SU-DHL-6 (cell line): Measurements from ENCODE around the gene CYP2J2.
"Not testable (repeated sequence)": the region's sequence is repeated elsewhere in the genome, so short reads cannot be mapped to it uniquely, and the experiment has no call there.

ENCODE experiments used
- H2AFZ ChIP-seq: fragments of 200-600 bp; sonication (generic); 2 replicates; pipeline ENCODE4 v1.6.1; 2014; ENCODE audit warnings: low read depth, mild to moderate bottlenecking, moderate library complexity, mixed read lengths, antibody characterized with exemption, low read length; ENCODE audit not compliant: severe bottlenecking
- H3F3A ChIP-seq: fragments of 200-600 bp; shearing (Covaris generic); 2 replicates; pipeline ENCODE4 v1.6.0; 2016; ENCODE audit warnings: antibody characterized with exemption, mild to moderate bottlenecking; ENCODE audit not compliant: insufficient read depth
- H3K27ac ChIP-seq: fragments of 200-600 bp; sonication (generic); 2 replicates; pipeline ENCODE4 v1.5.1; 2016; ENCODE audit warnings: low read depth, mild to moderate bottlenecking, low read length, moderate library complexity, mixed read lengths
- H3K27me3 ChIP-seq: fragments of 200-600 bp; sonication (generic), shearing (Covaris generic); 2 replicates; pipeline ENCODE4 v1.6.0; 2014; ENCODE audit warnings: mild to moderate bottlenecking, low read length
- H3K36me3 ChIP-seq: fragments of 200-600 bp; sonication (generic); 2 replicates; pipeline ENCODE4 v1.6.1; 2014; ENCODE audit warnings: mild to moderate bottlenecking, low read length, mixed read lengths
- H3K4me2 ChIP-seq: fragments of 300-600, 200-600 bp; shearing (Covaris generic), sonication (generic); 2 replicates; pipeline ENCODE4 v1.6.0; 2014; ENCODE audit warnings: low read length, low read depth, mild to moderate bottlenecking; ENCODE audit not compliant: poor library complexity, severe bottlenecking
- H3K4me3 ChIP-seq: fragments of 200-600 bp; sonication (generic); 2 replicates; pipeline ENCODE4 v1.5.1; 2014; ENCODE audit warnings: antibody characterized with exemption, low read length, mild to moderate bottlenecking, mixed read lengths; ENCODE audit not compliant: insufficient read depth, poor library complexity, severe bottlenecking
- H3K79me2 ChIP-seq: fragments of 200-600 bp; sonication (generic); 2 replicates; pipeline ENCODE4 v1.6.1; 2014; ENCODE audit warnings: mild to moderate bottlenecking, low read length, moderate library complexity; ENCODE audit not compliant: insufficient read depth
- H3K9ac ChIP-seq: fragments of 200-600 bp; sonication (generic); 2 replicates; pipeline ENCODE4 v1.7.0; 2014; ENCODE audit warnings: mild to moderate bottlenecking, low read length
- H3K9me2 ChIP-seq: fragments of 200-600 bp; sonication (generic); replicated peaks from 2 replicates; pipeline ENCODE4 v1.6.1; 2014; ENCODE audit warnings: low read length; ENCODE audit not compliant: insufficient read depth
- H3K9me3 ChIP-seq: fragments of 200-600 bp; sonication (generic); 2 replicates; pipeline ENCODE4 v1.6.1; 2014; ENCODE audit warnings: low read length, mixed read lengths; ENCODE audit not compliant: insufficient read depth
- H4K20me1 ChIP-seq: fragments of 200-600 bp; sonication (generic); 2 replicates; pipeline ENCODE4 v1.6.1; 2014; ENCODE audit warnings: low read depth, mild to moderate bottlenecking, antibody characterized with exemption, low read length, moderate library complexity, mixed read lengths
- EZH2phosphoT487 ChIP-seq: fragments of 200-600 bp; sonication (generic), shearing (Covaris generic); conservative IDR thresholded peaks from 2 replicates; pipeline ENCODE4 v1.6.1; 2018; ENCODE audit warnings: mild to moderate bottlenecking, antibody characterized with exemption, low read length, moderate library complexity, mixed read lengths
- TF ChIP-seq, protein P1 (sequence below): fragments of 200-600 bp; sonication (generic); IDR thresholded peaks from one replicate; pipeline ENCODE4 v1.5.1; 2017; ENCODE audit warnings: antibody characterized with exemption, mild to moderate bottlenecking, low read length, moderate library complexity; ENCODE audit not compliant: insufficient read depth, poor library complexity, severe bottlenecking

CYP2J2 gene

DNA sequence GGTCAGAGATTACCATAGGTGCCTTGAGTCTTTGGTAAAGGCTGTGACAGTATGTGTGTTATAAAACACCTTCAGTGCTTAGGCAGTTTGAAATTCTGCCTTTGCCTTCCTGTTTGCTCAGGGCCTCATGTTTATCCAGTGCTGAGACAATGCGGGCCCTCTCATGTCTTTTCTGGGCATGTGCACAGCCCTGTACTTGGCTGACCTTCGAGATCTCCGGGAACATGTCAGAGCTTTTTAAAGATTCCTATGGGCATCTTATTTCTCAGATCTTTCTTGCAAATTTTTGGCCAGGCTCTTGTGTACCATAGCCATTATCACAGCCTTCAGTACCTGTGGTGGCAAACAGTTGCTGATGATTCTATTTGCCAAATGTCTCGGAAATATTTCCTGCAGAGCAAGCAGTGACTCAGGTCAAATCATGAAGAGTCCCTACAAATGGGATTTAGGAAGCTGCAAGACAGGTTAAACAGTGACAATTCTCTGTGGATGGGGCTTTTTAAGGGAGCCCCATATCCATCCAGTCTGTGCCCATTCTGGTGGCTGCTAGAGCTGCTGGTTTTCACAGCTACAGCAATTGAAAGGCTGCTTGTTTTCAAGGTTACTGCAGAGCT is 69.7 kb downstream of the CYP2J2 start:
- no peaks in the 10 kb centered on the region for H4K20me1 ChIP-seq
- H3K9me3 ChIP-seq = no peaks in the 10 kb centered on the region
- H3K27ac ChIP-seq = no peak overlapping the region
- no peak overlapping the region for H3K4me2 ChIP-seq
- no peak for TF ChIP-seq EZH2phosphoT487
- TF ChIP-seq, protein P1, sequence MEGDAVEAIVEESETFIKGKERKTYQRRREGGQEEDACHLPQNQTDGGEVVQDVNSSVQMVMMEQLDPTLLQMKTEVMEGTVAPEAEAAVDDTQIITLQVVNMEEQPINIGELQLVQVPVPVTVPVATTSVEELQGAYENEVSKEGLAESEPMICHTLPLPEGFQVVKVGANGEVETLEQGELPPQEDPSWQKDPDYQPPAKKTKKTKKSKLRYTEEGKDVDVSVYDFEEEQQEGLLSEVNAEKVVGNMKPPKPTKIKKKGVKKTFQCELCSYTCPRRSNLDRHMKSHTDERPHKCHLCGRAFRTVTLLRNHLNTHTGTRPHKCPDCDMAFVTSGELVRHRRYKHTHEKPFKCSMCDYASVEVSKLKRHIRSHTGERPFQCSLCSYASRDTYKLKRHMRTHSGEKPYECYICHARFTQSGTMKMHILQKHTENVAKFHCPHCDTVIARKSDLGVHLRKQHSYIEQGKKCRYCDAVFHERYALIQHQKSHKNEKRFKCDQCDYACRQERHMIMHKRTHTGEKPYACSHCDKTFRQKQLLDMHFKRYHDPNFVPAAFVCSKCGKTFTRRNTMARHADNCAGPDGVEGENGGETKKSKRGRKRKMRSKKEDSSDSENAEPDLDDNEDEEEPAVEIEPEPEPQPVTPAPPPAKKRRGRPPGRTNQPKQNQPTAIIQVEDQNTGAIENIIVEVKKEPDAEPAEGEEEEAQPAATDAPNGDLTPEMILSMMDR = no peak
- no peaks in the 10 kb centered on the region for H3K79me2 ChIP-seq
- no peak overlapping the region for H3K9ac ChIP-seq
- H3K27me3 ChIP-seq = no peaks in the 10 kb centered on the region
- H3K4me3 ChIP-seq = no peak overlapping the region
- H3K9me2 ChIP-seq = no peaks in the 10 kb centered on the region
- no peaks in the 10 kb centered on the region for H3K36me3 ChIP-seq
- H3F3A ChIP-seq = no peaks in the 10 kb centered on the region
- no peak overlapping the region for H2AFZ ChIP-seq

DNA sequence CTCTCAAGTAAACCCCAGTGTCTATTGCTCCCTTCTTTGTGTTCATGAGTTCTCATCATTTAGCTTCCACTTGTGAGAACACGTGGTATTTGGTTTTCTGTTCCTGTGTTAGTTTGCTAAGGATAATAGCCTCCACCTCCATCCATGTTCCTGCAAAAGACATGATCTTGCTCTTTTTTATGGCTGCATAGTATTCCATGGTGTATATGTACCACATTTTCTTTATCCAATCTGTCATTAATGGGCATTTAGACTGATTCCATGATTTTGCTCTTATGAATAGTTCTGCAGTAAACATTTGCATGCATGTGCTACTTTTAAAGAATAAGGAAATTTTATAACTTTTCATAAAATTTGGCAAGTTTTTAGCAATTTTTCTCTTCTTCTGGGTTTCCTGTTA is 71.3 kb downstream of the CYP2J2 start:
- not testable (repeated sequence) for H3K9ac ChIP-seq, H3K4me3 ChIP-seq, H3K27me3 ChIP-seq, H3K9me2 ChIP-seq, H3F3A ChIP-seq, H3K4me2 ChIP-seq, H3K36me3 ChIP-seq, H3K9me3 ChIP-seq, H3K27ac ChIP-seq, H2AFZ ChIP-seq, H4K20me1 ChIP-seq, H3K79me2 ChIP-seq

DNA sequence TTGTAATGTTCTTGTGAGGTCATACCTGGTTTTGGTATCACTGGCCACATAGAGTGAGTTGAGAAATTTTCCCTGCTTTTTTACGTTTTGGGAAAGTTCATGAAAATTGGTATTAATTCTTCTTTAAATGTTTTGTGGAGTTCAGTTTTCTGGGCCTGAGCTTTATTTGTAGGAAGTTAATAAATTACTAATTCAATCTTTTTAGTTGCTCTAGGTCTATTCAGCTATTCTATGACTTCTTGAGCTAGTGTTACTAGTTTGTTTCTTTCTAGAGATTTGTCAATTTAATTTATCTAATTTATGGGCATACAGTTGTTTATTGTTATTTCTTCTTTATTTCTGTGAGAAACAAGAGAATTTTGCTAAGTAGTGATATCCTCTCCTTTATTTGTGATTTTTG is 74.5 kb downstream of the CYP2J2 start:
- H3F3A ChIP-seq = no peaks in the 10 kb centered on the region

DNA sequence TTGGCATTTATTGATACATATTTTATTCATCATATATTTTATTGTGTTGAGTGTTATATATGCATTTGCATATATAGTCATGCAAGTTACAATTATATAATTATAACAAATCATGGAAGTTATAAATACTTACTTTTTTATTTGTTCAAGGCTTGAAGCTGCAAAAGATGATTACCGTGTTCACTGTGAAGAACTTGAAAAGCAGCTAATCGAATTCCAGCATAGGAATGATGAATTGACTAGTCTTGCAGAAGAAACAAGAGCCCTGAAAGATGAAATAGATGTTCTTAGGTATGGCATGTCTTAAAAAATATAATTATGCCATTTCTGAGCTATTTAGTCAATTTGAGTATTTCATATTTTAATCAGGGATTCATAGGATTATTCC is 79.7 kb downstream of the CYP2J2 start:
- H3K27me3 ChIP-seq = no peaks in the 10 kb centered on the region

More for the DNA sequence above, 74.5 kb downstream of the CYP2J2 start:
- Histone ChIP-seq H3K27ac (no peak overlapping the region), H3K4me2 (no peak overlapping the region), H3K9me2 (no peaks in the 10 kb centered on the region), H3K9me3 (no peaks in the 10 kb centered on the region), H4K20me1 (no peaks in the 10 kb centered on the region), H3K27me3 (no peaks in the 10 kb centered on the region), H3K36me3 (no peaks in the 10 kb centered on the region), H3K79me2 (no peaks in the 10 kb centered on the region), H2AFZ (no peak overlapping the region), H3K4me3 (no peak overlapping the region), H3K9ac (no peak overlapping the region)
- TF ChIP-seq, protein P1 = no peak
- TF ChIP-seq EZH2phosphoT487 = no peak

More for the DNA sequence above, 79.7 kb downstream of the CYP2J2 start:
- Histone ChIP-seq H3K9me3 (no peaks in the 10 kb centered on the region), H3K27ac (no peak overlapping the region), H4K20me1 (no peaks in the 10 kb centered on the region), H3K4me2 (no peak overlapping the region), H3K9ac (no peak overlapping the region), H3K4me3 (no peak overlapping the region), H3K9me2 (no peaks in the 10 kb centered on the region), H2AFZ (no peak overlapping the region), H3F3A (no peaks in the 10 kb centered on the region), H3K36me3 (no peaks in the 10 kb centered on the region), H3K79me2 (no peaks in the 10 kb centered on the region)
- TF ChIP-seq, protein P1 = no peak
- no peak for TF ChIP-seq EZH2phosphoT487
